HEK293 (cell line): Measurements from ENCODE around the gene MSRB3.

Source experiments
- CTCF ChIA-PET: fragments of 350-600 bp; formaldehyde crosslinking; extraction: SDS; loops from one replicate; lab custom pipeline; 2021; ENCODE audit warnings: antibody characterized with exemption; lab: Yijun Ruan, JAX
- POLR2A ChIA-PET: fragments of 300-600 bp; formaldehyde crosslinking; extraction: SDS; loops from one replicate; lab custom pipeline; 2020; ENCODE audit warnings: antibody characterized with exemption, inconsistent platforms; lab: Yijun Ruan, JAX
- H3K27ac ChIP-seq: fragments of 200-500 bp; sonication (Bioruptor generic); 2 replicates; pipeline ENCODE4 v1.5.1; 2014; ENCODE audit warnings: low read depth, low read length, control low read depth, inconsistent platforms; ENCODE audit errors: extremely low read depth
- H3K36me3 ChIP-seq, 2 experiments: fragments of 200-500 bp in 1 of 2; sonication (Bioruptor generic) in 1 of 2; 1 replicate in 1 of 2; 2 replicates in 1 of 2; pipeline ENCODE4 v1.5.1; 2014 to 2017; ENCODE audit warnings: inconsistent platforms in 2 of 2, low read length in 2 of 2; ENCODE audit not compliant: control insufficient read depth in 2 of 2, insufficient read depth in 1 of 2
- H3K4me1 ChIP-seq: fragments of 200-500 bp; sonication (Bioruptor generic); 2 replicates; pipeline ENCODE4 v1.5.1; 2014; ENCODE audit warnings: mild to moderate bottlenecking, low read length, inconsistent platforms; ENCODE audit not compliant: control insufficient read depth, insufficient read depth
- H3K4me3 ChIP-seq: 2 replicates; pipeline ENCODE4 v1.5.1; 2011; ENCODE audit warnings: low read depth, mild to moderate bottlenecking, control low read depth, low read length, moderate library complexity
- H3K9me3 ChIP-seq: fragments of 200-500 bp; sonication (Bioruptor generic); 2 replicates; pipeline ENCODE4 v1.5.1; 2014; ENCODE audit warnings: low read depth, low read length, inconsistent platforms; ENCODE audit not compliant: control insufficient read depth, insufficient read depth
- GLI4 ChIP-seq: fragments of 450-650 bp; formaldehyde crosslinking; IDR thresholded peaks from 2 replicates; pipeline ENCODE4 v1.5.1; 2016; ENCODE audit warnings: missing biosample characterization, missing genetic modification characterization
- MYNN ChIP-seq: fragments of 450-650 bp; formaldehyde crosslinking; IDR thresholded peaks from 2 replicates; pipeline ENCODE4 v1.5.1; 2016; ENCODE audit warnings: missing biosample characterization, missing genetic modification characterization, borderline replicate concordance
- SP2 ChIP-seq: fragments of 450-650 bp; formaldehyde crosslinking; IDR thresholded peaks from 2 replicates; pipeline ENCODE4 v1.5.1; 2016; ENCODE audit warnings: missing biosample characterization, missing genetic modification characterization
- ZBTB7A ChIP-seq: fragments of 450-650 bp; formaldehyde crosslinking; IDR thresholded peaks from 2 replicates; pipeline ENCODE4 v1.5.1; 2016; ENCODE audit warnings: low read depth, missing biosample characterization, missing genetic modification characterization
- ZIC2 ChIP-seq: fragments of 450-650 bp; formaldehyde crosslinking; IDR thresholded peaks from 2 replicates; pipeline ENCODE4 v1.5.1; 2016; ENCODE audit warnings: missing biosample characterization, missing genetic modification characterization
- ZNF112 ChIP-seq: fragments of 450-650 bp; formaldehyde crosslinking; IDR thresholded peaks from 2 replicates; pipeline ENCODE4 v1.5.0; 2017; ENCODE audit warnings: missing biosample characterization, missing genetic modification characterization
- ZNF214 ChIP-seq: fragments of 450-650 bp; formaldehyde crosslinking; IDR thresholded peaks from 2 replicates; pipeline ENCODE4 v1.5.1; 2017; ENCODE audit warnings: missing biosample characterization, mild to moderate bottlenecking, missing genetic modification characterization, borderline replicate concordance
- ZNF311 ChIP-seq: fragments of 450-650 bp; formaldehyde crosslinking; IDR thresholded peaks from 2 replicates; pipeline ENCODE4 v1.5.1; 2017; ENCODE audit warnings: missing biosample characterization, missing genetic modification characterization, borderline replicate concordance
- ZNF341 ChIP-seq: fragments of 450-650 bp; formaldehyde crosslinking; IDR thresholded peaks from 2 replicates; pipeline ENCODE4; 2016; ENCODE audit warnings: low read depth, missing biosample characterization, missing genetic modification characterization
- ZNF548 ChIP-seq: fragments of 450-650 bp; formaldehyde crosslinking; IDR thresholded peaks from 2 replicates; pipeline ENCODE4 v1.5.1; 2016; ENCODE audit warnings: missing biosample characterization, missing genetic modification characterization
- ZNF561 ChIP-seq: fragments of 450-650 bp; IDR thresholded peaks from 2 replicates; pipeline ENCODE4 v1.5.1; 2018; ENCODE audit warnings: missing biosample characterization, missing genetic modification characterization, borderline replicate concordance
- ZNF585B ChIP-seq: fragments of 450-650 bp; formaldehyde crosslinking; IDR thresholded peaks from 2 replicates; pipeline ENCODE4 v1.5.1; 2016; ENCODE audit warnings: missing biosample characterization, missing genetic modification characterization
- ZNF621 ChIP-seq: fragments of 450-650 bp; formaldehyde crosslinking; IDR thresholded peaks from 2 replicates; pipeline ENCODE4 v1.5.1; 2017; ENCODE audit warnings: missing biosample characterization, missing genetic modification characterization
- ZNF660 ChIP-seq: fragments of 450-650 bp; IDR thresholded peaks from 2 replicates; pipeline ENCODE4 v1.5.1; 2018; ENCODE audit warnings: missing biosample characterization, mild to moderate bottlenecking, missing genetic modification characterization
- ZNF747 ChIP-seq: fragments of 450-650 bp; formaldehyde crosslinking; IDR thresholded peaks from 2 replicates; pipeline ENCODE4 v1.5.1; 2016; ENCODE audit warnings: missing biosample characterization, missing genetic modification characterization
- ZSCAN16 ChIP-seq: fragments of 450-650 bp; formaldehyde crosslinking; IDR thresholded peaks from 2 replicates; pipeline ENCODE4 v1.5.1; 2016; ENCODE audit warnings: missing biosample characterization, missing genetic modification characterization
- TF ChIP-seq, protein P1 (sequence below): IDR thresholded peaks from 2 replicates; pipeline ENCODE4 v1.6.1; 2011; ENCODE audit warnings: mild to moderate bottlenecking, low read depth, low read length, borderline replicate concordance
- TF ChIP-seq, protein P2 (sequence below): fragments of 450-650 bp; formaldehyde crosslinking; conservative IDR thresholded peaks from 2 replicates; pipeline ENCODE4 v1.5.1; 2016; ENCODE audit warnings: low read depth, missing biosample characterization, missing genetic modification characterization
- TF ChIP-seq, protein P3 (sequence below): fragments of 450-650 bp; formaldehyde crosslinking; IDR thresholded peaks from 2 replicates; pipeline ENCODE4 v1.5.1; 2016; ENCODE audit warnings: missing biosample characterization, missing genetic modification characterization
- TF ChIP-seq, protein P4 (sequence below): fragments of 450-650 bp; formaldehyde crosslinking; IDR thresholded peaks from 2 replicates; pipeline ENCODE4 v1.5.1; 2016; ENCODE audit warnings: missing biosample characterization, missing genetic modification characterization

Gene MSRB3

DNA sequence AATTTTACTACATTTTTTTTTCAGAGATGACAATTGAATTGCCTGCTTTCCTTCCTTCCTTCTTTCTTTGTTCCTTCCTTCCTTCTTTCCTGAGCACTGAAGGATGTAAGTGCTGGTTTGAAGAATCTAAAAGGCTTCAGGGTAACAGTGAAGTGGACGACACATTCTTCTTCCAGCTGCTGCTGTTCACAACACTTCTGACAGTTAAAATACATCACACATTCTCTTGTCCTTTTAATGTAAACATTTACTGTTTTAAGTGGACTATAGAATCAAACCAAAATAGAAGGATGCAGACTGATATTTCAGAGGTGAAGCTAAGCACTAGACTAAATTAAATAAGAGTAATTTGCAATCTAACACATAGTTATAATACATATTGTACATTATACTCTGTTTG lies 151.5 kb downstream of the MSRB3 start:
- H3K36me3 ChIP-seq, result no peaks in the 10 kb centered on the region
- no peak overlapping the region for H3K27ac ChIP-seq
- H3K4me3 ChIP-seq, result no peak overlapping the region
- TF ChIP-seq, protein P1, sequence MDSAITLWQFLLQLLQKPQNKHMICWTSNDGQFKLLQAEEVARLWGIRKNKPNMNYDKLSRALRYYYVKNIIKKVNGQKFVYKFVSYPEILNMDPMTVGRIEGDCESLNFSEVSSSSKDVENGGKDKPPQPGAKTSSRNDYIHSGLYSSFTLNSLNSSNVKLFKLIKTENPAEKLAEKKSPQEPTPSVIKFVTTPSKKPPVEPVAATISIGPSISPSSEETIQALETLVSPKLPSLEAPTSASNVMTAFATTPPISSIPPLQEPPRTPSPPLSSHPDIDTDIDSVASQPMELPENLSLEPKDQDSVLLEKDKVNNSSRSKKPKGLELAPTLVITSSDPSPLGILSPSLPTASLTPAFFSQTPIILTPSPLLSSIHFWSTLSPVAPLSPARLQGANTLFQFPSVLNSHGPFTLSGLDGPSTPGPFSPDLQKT, result no peak
- TF ChIP-seq ZIC2 (tag by site-specific recombination) (no peak), ZNF621 (tag by site-specific recombination) (no peak), ZNF548 (no peak), ZSCAN16 (tag by site-specific recombination) (no peak), MYNN (tag by site-specific recombination) (no peak), ZNF214 (no peak), ZBTB7A (tag by site-specific recombination) (no peak), ZNF585B (tag by site-specific recombination) (no peak), ZNF112 (tag by site-specific recombination) (no peak), GLI4 (tag by site-specific recombination) (no peak), ZNF660 (tag by site-specific recombination) (no peak), ZNF341 (tag by site-specific recombination) (no peak), SP2 (tag by site-specific recombination) (no peak), ZNF747 (tag by site-specific recombination) (no peak), ZNF311 (tag by site-specific recombination) (no peak), ZNF561 (tag by site-specific recombination) (no peak)
- TF ChIP-seq, protein P2, sequence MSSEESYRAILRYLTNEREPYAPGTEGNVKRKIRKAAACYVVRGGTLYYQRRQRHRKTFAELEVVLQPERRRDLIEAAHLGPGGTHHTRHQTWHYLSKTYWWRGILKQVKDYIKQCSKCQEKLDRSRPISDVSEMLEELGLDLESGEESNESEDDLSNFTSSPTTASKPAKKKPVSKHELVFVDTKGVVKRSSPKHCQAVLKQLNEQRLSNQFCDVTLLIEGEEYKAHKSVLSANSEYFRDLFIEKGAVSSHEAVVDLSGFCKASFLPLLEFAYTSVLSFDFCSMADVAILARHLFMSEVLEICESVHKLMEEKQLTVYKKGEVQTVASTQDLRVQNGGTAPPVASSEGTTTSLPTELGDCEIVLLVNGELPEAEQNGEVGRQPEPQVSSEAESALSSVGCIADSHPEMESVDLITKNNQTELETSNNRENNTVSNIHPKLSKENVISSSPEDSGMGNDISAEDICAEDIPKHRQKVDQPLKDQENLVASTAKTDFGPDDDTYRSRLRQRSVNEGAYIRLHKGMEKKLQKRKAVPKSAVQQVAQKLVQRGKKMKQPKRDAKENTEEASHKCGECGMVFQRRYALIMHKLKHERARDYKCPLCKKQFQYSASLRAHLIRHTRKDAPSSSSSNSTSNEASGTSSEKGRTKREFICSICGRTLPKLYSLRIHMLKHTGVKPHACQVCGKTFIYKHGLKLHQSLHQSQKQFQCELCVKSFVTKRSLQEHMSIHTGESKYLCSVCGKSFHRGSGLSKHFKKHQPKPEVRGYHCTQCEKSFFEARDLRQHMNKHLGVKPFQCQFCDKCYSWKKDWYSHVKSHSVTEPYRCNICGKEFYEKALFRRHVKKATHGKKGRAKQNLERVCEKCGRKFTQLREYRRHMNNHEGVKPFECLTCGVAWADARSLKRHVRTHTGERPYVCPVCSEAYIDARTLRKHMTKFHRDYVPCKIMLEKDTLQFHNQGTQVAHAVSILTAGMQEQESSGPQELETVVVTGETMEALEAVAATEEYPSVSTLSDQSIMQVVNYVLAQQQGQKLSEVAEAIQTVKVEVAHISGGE (tag by site-specific recombination), result no peak
- TF ChIP-seq, protein P3, sequence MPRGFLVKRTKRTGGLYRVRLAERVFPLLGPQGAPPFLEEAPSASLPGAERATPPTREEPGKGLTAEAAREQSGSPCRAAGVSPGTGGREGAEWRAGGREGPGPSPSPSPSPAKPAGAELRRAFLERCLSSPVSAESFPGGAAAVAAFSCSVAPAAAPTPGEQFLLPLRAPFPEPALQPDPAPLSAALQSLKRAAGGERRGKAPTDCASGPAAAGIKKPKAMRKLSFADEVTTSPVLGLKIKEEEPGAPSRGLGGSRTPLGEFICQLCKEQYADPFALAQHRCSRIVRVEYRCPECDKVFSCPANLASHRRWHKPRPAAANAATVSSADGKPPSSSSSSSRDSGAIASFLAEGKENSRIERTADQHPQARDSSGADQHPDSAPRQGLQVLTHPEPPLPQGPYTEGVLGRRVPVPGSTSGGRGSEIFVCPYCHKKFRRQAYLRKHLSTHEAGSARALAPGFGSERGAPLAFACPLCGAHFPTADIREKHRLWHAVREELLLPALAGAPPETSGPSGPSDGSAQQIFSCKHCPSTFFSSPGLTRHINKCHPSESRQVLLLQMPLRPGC (tag by site-specific recombination), result no peak
- TF ChIP-seq, protein P4, sequence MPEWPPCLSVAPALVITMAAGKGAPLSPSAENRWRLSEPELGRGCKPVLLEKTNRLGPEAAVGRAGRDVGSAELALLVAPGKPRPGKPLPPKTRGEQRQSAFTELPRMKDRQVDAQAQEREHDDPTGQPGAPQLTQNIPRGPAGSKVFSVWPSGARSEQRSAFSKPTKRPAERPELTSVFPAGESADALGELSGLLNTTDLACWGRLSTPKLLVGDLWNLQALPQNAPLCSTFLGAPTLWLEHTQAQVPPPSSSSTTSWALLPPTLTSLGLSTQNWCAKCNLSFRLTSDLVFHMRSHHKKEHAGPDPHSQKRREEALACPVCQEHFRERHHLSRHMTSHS, result no peak
- H3K4me1 ChIP-seq, result no peaks in the 10 kb centered on the region
- H3K9me3 ChIP-seq, result no peaks in the 10 kb centered on the region
- ChIA-PET POLR2A (no interaction called here), CTCF (no interaction called here)
